ENCODE measurements around the gene GOLPH3. TPM values are rescaled to one million over a fixed set of nuclear protein-coding genes. Genes with fewer than 3 reads are reported as not detected.

Gene GOLPH3
- total and polyA plus RNA-seq, 2 experiments from 2014 or later, result 75.1 to 79.6 TPM

Other genes starting within 250 kb of the GOLPH3 start
- 11.6 and 21.1 TPM in 2 replicates for gene MTMR12, start 138.6 kb upstream of the GOLPH3 start, total RNA-seq
- 11.3 and 13.9 TPM in 2 replicates for gene MTMR12, start 138.6 kb upstream of the GOLPH3 start, polyA plus RNA-seq

Data from cardiac muscle cell (in vitro differentiated cells and primary cell).